Measurements from ENCODE around the gene RAB36. TPM values are rescaled to one million over a fixed set of nuclear protein-coding genes. Genes with fewer than 3 reads are reported as not detected.

RAB36 gene
- polyA plus RNA-seq, 1 donor from 2014 or later = 3.2 TPM

DNA sequence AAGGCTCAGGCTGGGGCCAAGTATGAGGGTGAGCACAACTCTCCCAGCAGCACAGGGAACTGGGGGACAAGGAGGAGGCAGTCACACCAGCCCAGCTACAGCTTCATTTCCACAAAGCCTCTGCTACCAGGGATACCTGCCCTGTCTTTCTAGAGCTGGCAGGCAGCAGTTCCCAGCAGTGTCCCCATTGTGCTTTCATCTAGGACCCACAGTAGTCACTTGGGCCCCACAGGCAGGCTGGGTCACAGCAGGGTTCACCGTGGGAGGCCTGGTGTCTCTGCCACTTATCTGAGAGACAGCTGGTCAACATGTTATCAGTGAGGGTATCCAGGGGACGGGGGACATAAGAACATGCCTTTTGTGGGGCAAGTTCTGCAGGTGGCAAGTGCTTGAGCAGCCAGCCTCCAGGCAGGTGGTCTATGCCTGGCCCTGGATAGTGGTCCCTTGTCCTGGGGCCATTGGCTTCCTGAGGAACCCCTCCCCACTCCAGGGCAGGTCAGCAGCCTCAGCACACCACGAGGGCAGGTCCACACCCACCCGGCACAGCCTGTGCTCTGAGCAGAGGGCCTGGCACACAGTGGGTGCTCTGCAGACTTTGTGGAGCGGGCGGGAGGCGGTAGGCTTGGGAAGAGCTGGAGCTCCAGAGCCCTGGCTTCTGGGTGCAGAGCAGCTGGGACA lies 45.0 kb upstream of the RAB36 start:
- H2AFZ ChIP-seq (ENCODE audit: low read depth, low read length) = no peak overlapping the region
- H3K4me2 ChIP-seq (ENCODE audit: low read length) = no peak overlapping the region
- H3K27me3 ChIP-seq (ENCODE audit: insufficient read depth, low read depth, low read length) = no peaks in the 10 kb centered on the region
- H3K9me3 ChIP-seq (ENCODE audit: low read length) = no peaks in the 10 kb centered on the region
- no peak overlapping the region for H3K9ac ChIP-seq (ENCODE audit: low read length)
- peaks cover 9% of the 10 kb centered on the region for H3K79me2 ChIP-seq (replicated peaks; ENCODE audit: insufficient read depth, low read length)
- H3K27ac ChIP-seq (ENCODE audit: low read length) = no peak overlapping the region
- TF ChIP-seq SMC3 (conservative IDR thresholded peaks at IDR 0.05; ENCODE audit: poor library complexity) (no peak), MXI1 (conservative IDR thresholded peaks at IDR 0.05; ENCODE audit: poor library complexity, severe bottlenecking) (no peak), TAF1 (IDR thresholded peaks at IDR 0.05; ENCODE audit: low read depth) (no peak), POLR2AphosphoS5 (IDR thresholded peaks at IDR 0.05) (no peak), RAD21 (conservative IDR thresholded peaks at IDR 0.05) (no peak), EP300 (conservative IDR thresholded peaks at IDR 0.05; ENCODE audit: poor library complexity, severe bottlenecking) (no peak), EZH2 (IDR thresholded peaks at IDR 0.05; ENCODE audit: borderline replicate concordance, insufficient read depth, low read length, poor library complexity, severe bottlenecking) (no peak)
- TF ChIP-seq, protein P1, sequence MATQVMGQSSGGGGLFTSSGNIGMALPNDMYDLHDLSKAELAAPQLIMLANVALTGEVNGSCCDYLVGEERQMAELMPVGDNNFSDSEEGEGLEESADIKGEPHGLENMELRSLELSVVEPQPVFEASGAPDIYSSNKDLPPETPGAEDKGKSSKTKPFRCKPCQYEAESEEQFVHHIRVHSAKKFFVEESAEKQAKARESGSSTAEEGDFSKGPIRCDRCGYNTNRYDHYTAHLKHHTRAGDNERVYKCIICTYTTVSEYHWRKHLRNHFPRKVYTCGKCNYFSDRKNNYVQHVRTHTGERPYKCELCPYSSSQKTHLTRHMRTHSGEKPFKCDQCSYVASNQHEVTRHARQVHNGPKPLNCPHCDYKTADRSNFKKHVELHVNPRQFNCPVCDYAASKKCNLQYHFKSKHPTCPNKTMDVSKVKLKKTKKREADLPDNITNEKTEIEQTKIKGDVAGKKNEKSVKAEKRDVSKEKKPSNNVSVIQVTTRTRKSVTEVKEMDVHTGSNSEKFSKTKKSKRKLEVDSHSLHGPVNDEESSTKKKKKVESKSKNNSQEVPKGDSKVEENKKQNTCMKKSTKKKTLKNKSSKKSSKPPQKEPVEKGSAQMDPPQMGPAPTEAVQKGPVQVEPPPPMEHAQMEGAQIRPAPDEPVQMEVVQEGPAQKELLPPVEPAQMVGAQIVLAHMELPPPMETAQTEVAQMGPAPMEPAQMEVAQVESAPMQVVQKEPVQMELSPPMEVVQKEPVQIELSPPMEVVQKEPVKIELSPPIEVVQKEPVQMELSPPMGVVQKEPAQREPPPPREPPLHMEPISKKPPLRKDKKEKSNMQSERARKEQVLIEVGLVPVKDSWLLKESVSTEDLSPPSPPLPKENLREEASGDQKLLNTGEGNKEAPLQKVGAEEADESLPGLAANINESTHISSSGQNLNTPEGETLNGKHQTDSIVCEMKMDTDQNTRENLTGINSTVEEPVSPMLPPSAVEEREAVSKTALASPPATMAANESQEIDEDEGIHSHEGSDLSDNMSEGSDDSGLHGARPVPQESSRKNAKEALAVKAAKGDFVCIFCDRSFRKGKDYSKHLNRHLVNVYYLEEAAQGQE (IDR thresholded peaks at IDR 0.05; ENCODE audit: borderline replicate concordance) = no peak
- TF ChIP-seq, protein P2, sequence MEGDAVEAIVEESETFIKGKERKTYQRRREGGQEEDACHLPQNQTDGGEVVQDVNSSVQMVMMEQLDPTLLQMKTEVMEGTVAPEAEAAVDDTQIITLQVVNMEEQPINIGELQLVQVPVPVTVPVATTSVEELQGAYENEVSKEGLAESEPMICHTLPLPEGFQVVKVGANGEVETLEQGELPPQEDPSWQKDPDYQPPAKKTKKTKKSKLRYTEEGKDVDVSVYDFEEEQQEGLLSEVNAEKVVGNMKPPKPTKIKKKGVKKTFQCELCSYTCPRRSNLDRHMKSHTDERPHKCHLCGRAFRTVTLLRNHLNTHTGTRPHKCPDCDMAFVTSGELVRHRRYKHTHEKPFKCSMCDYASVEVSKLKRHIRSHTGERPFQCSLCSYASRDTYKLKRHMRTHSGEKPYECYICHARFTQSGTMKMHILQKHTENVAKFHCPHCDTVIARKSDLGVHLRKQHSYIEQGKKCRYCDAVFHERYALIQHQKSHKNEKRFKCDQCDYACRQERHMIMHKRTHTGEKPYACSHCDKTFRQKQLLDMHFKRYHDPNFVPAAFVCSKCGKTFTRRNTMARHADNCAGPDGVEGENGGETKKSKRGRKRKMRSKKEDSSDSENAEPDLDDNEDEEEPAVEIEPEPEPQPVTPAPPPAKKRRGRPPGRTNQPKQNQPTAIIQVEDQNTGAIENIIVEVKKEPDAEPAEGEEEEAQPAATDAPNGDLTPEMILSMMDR (IDR thresholded peaks at IDR 0.05; ENCODE audit: poor library complexity, severe bottlenecking) = no peak
- no peaks in the 10 kb centered on the region for H3F3A ChIP-seq (ENCODE audit: insufficient read depth, low read length, poor library complexity, severe bottlenecking)
- no peaks in the 10 kb centered on the region for H3K36me3 ChIP-seq (ENCODE audit: insufficient read depth, low read length)
- H4K20me1 ChIP-seq (ENCODE audit: insufficient read depth) = no peaks in the 10 kb centered on the region
- H3K9me2 ChIP-seq (ENCODE audit: insufficient read depth, low read length) = no peaks in the 10 kb centered on the region
- H3K4me3 ChIP-seq (ENCODE audit: low read length) = no peak overlapping the region

DNA sequence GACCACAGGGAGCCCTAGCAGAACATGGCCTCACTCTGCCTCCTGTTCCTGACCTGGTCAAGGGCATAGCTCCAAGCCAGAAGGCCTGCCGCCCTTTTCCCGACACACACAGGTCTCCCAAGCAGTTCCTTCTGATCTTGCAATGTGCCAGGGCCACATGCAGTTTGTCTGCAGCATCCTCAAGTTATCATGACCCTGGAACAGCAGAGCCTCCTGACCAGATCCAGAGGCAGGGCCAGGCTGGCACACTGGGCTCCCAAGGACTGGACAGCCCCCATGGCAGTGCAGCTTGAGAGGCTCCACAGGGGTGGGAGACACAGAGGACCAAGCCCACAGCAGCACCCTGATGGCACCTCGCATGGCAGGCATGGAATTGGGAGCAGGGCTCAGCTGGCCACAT lies 43.8 kb upstream of the RAB36 start:
- Histone ChIP-seq H3K9ac (ENCODE audit: low read length) (no peak overlapping the region), H3K79me2 (replicated peaks; ENCODE audit: insufficient read depth, low read length) (peaks cover 7% of the 10 kb centered on the region), H3K27me3 (ENCODE audit: insufficient read depth, low read depth, low read length) (no peaks in the 10 kb centered on the region), H3K27ac (ENCODE audit: low read length) (no peak overlapping the region), H3K36me3 (ENCODE audit: insufficient read depth, low read length) (no peaks in the 10 kb centered on the region), H3K9me3 (ENCODE audit: low read length) (no peaks in the 10 kb centered on the region), H3K4me2 (ENCODE audit: low read length) (no peak overlapping the region), H3F3A (ENCODE audit: insufficient read depth, low read length, poor library complexity, severe bottlenecking) (no peaks in the 10 kb centered on the region), H3K9me2 (ENCODE audit: insufficient read depth, low read length) (no peaks in the 10 kb centered on the region), H2AFZ (ENCODE audit: low read depth, low read length) (no peak overlapping the region), H3K4me3 (ENCODE audit: low read length) (no peak overlapping the region), H4K20me1 (ENCODE audit: insufficient read depth) (no peaks in the 10 kb centered on the region)
- TF ChIP-seq MXI1 (conservative IDR thresholded peaks at IDR 0.05; ENCODE audit: poor library complexity, severe bottlenecking) = no peak
- TF ChIP-seq, protein P1 (IDR thresholded peaks at IDR 0.05; ENCODE audit: borderline replicate concordance) = no peak
- no peak for TF ChIP-seq POLR2AphosphoS5 (IDR thresholded peaks at IDR 0.05)
- TF ChIP-seq EP300 (conservative IDR thresholded peaks at IDR 0.05; ENCODE audit: poor library complexity, severe bottlenecking) = no peak
- no peak for TF ChIP-seq RAD21 (conservative IDR thresholded peaks at IDR 0.05)
- TF ChIP-seq SMC3 (conservative IDR thresholded peaks at IDR 0.05; ENCODE audit: poor library complexity) = no peak
- no peak for TF ChIP-seq TAF1 (IDR thresholded peaks at IDR 0.05; ENCODE audit: low read depth)
- TF ChIP-seq, protein P2 (IDR thresholded peaks at IDR 0.05; ENCODE audit: poor library complexity, severe bottlenecking) = no peak
- TF ChIP-seq EZH2 (IDR thresholded peaks at IDR 0.05; ENCODE audit: borderline replicate concordance, insufficient read depth, low read length, poor library complexity, severe bottlenecking) = no peak

All from neural cell (in vitro differentiated cells).